HL-60 (cell line): ENCODE data around the gene MAST2.

Experiments
- CTCF ChIP-seq: IDR thresholded peaks from one replicate; pipeline ENCODE4 v1.5.1; 2011; ENCODE audit warnings: low read length, control low read depth, inconsistent platforms; ENCODE audit not compliant: insufficient read depth
- POLR2AphosphoS5 ChIP-seq: IDR thresholded peaks from 2 replicates; pipeline ENCODE4 v1.6.1; 2012; ENCODE audit warnings: low read depth
- SPI1 ChIP-seq: IDR thresholded peaks from 2 replicates; pipeline ENCODE4 v1.6.1; 2012; ENCODE audit warnings: low read depth, mild to moderate bottlenecking, borderline replicate concordance
- TF ChIP-seq, protein P1 (sequence below): IDR thresholded peaks from 2 replicates; pipeline ENCODE4 v1.6.1; 2012; ENCODE audit warnings: low read depth; ENCODE audit not compliant: insufficient replicate concordance

- TF ChIP-seq CTCF (no peak), POLR2AphosphoS5 (no peak), SPI1 (no peak)
- TF ChIP-seq, protein P1, sequence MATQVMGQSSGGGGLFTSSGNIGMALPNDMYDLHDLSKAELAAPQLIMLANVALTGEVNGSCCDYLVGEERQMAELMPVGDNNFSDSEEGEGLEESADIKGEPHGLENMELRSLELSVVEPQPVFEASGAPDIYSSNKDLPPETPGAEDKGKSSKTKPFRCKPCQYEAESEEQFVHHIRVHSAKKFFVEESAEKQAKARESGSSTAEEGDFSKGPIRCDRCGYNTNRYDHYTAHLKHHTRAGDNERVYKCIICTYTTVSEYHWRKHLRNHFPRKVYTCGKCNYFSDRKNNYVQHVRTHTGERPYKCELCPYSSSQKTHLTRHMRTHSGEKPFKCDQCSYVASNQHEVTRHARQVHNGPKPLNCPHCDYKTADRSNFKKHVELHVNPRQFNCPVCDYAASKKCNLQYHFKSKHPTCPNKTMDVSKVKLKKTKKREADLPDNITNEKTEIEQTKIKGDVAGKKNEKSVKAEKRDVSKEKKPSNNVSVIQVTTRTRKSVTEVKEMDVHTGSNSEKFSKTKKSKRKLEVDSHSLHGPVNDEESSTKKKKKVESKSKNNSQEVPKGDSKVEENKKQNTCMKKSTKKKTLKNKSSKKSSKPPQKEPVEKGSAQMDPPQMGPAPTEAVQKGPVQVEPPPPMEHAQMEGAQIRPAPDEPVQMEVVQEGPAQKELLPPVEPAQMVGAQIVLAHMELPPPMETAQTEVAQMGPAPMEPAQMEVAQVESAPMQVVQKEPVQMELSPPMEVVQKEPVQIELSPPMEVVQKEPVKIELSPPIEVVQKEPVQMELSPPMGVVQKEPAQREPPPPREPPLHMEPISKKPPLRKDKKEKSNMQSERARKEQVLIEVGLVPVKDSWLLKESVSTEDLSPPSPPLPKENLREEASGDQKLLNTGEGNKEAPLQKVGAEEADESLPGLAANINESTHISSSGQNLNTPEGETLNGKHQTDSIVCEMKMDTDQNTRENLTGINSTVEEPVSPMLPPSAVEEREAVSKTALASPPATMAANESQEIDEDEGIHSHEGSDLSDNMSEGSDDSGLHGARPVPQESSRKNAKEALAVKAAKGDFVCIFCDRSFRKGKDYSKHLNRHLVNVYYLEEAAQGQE = no peak
Observed at GRCh38 chr1:45800899-45801298, 2.5 kb upstream of the MAST2 start.
